Left ventricle myocardium inferior (tissue), 1 donor: ENCODE data around the gene ARAP2. TPM values are rescaled to one million over a fixed set of nuclear protein-coding genes. Genes with fewer than 3 reads are reported as not detected.

Source experiments
- DNase-seq: peaks from one replicate; pipeline ENCODE4 v3.0.0-alpha.2; 2020
- H3K27ac ChIP-seq: fragments of 200-600 bp; replicated peaks from 2 replicates; pipeline ENCODE4 v1.8.0; 2021
- H3K27me3 ChIP-seq: fragments of 200-600 bp; 2 replicates; pipeline ENCODE4 v1.8.0; 2021; ENCODE audit warnings: low read depth
- H3K36me3 ChIP-seq: fragments of 200-600 bp; 2 replicates; pipeline ENCODE4 v1.8.0; 2021
- H3K4me1 ChIP-seq: fragments of 200-600 bp; 2 replicates; pipeline ENCODE4 v1.8.0; 2021
- H3K4me3 ChIP-seq: fragments of 200-600 bp; 2 replicates; pipeline ENCODE4 v1.8.0; 2021; ENCODE audit warnings: mild to moderate bottlenecking, moderate library complexity
- H3K9me3 ChIP-seq: fragments of 200-600 bp; replicated peaks from 2 replicates; pipeline ENCODE4 v1.8.0; 2021
- CTCF ChIP-seq: fragments of 200-600 bp; IDR thresholded peaks from 2 replicates; pipeline ENCODE4 v1.8.0; 2021; ENCODE audit warnings: antibody characterized with exemption, mild to moderate bottlenecking, borderline replicate concordance
- intact Hi-C: fragments of 100-400 bp; cut with micrococcal nuclease; formaldehyde crosslinking; loops from one replicate; pipeline ENCODE4 v1.11.0; 2022
- total RNA-seq: library from RNA; stranded (reverse); fragmentation: NEBNext Ultra II Directional; extraction: Animal tissue kit (Norgen Biotek cat#: 25700); gene quantifications from one replicate; pipeline ENCODE4 v1.2.1, GENCODE V29; 2021
- donor health status: DM: no; HTN: yes; CAD: no; lungs with severe emphysema.

Gene ARAP2
- total RNA-seq, 1 donor from 2014 or later = 2.9 TPM

DNA sequence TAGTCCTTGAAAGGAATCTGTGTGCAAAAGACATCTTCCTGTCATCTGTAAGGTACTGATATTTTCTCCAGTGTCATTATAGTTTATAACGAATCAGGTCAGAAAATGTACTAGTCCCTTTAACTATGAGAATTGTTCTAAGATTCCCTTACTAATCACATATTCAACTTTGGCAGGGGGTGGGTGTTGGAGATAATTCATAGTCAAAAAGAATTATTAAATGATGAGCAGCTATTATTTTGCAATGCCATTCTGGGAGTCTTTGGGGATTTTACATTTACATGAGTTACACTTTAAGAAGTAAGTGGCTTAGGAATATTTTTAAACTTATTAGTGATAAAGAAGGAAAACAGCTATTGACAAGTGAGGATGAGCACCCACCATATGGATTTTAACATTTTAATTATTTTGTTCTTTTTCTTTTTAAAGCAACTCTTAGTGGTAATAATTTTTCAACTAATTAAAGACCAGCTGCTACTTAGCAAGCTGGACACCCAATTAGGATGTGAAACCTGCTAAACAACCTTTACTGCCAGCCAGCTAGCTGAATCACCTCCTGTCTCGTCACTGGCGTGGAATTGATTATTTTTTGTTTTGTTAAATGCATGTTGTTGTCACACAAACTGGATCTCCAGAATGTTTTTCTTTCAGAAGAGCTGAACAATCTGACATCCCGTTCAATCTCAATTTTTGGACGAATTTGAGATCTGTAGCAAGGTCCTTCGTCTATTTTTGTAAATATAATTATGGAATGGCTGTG lies 219.2 kb downstream of the ARAP2 start:
- DNase-seq = no peak

GRCh38 chr4:36020351-36020750 lies 224.0 kb downstream of the ARAP2 start:
- intact Hi-C loops = no loop called here
- Histone ChIP-seq H3K36me3 (no peaks in the 10 kb centered on the region), H3K27me3 (no peaks in the 10 kb centered on the region), H3K9me3 (no peaks in the 10 kb centered on the region), H3K27ac (no peak overlapping the region), H3K4me1 (no peaks in the 10 kb centered on the region), H3K4me3 (no peak overlapping the region)
- DNase-seq = no peak
- no peak for TF ChIP-seq CTCF

More for the DNA sequence above, 219.2 kb downstream of the ARAP2 start:
- H3K27ac ChIP-seq = no peak overlapping the region
- TF ChIP-seq CTCF = no peak
- no peaks in the 10 kb centered on the region for H3K4me1 ChIP-seq
- no peaks in the 10 kb centered on the region for H3K36me3 ChIP-seq
- no peaks in the 10 kb centered on the region for H3K9me3 ChIP-seq
- no peak overlapping the region for H3K4me3 ChIP-seq
- intact Hi-C loops = no loop called here
- H3K27me3 ChIP-seq = no peaks in the 10 kb centered on the region

Other genes with a start within 250 kb of the ARAP2 start
- not detected for gene DTHD1, start 37.1 kb upstream of the ARAP2 start, total RNA-seq